Stimulated activated CD4-positive, alpha-beta T cell treated with anti-CD3 and anti-CD28 coated beads, TNF-alpha, amount 100 ng/mL, for 1 hour (primary cell): ENCODE results near the gene KCNMA1.

Experiments
- DNase-seq, 3 donors: peaks; one replicate each; pipeline ENCODE4 v3.0.0-alpha.2; 2020; ENCODE audit warnings: low read depth in 3 of 3, low spot score in 1 of 3

The KCNMA1 gene

GRCh38 chr10:77032188-77032570 lies 605.4 kb downstream of the KCNMA1 start:
- no peak for DNase-seq

DNA sequence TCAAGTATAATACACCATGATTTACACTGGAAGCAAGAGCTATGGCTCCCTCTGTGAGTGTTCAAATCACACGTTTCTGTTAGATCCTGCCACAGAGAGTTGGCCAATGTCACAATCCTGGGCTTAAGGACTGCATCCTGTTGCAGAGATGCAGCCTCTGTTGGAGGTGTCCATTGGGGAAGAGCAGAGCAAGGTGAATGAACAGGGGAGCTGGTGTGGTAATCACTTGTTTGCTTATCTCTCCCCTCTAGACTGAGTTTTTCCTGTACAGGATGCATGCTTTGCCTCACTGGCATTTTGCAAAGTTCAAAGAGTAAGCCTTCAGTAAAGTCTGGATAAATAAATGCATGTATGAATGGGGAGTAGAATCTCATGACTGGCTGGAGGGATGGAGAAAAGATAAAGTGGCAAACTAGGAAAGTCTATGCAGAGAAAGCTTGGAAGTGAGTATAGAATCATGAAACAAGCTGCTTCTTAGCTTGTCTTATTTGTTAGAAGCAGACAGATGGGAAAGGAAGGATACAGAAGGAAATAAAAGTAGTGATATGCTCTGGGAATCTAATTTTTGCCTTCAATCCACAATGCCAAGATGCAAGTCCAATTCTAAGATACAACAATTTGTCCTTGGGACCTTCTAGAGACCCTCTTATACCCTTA lies 605.9 kb downstream of the KCNMA1 start:
- no peak for DNase-seq

- no peak for DNase-seq
Observed at GRCh38 chr10:77030974-77031373, 606.6 kb downstream of the KCNMA1 start.

DNA sequence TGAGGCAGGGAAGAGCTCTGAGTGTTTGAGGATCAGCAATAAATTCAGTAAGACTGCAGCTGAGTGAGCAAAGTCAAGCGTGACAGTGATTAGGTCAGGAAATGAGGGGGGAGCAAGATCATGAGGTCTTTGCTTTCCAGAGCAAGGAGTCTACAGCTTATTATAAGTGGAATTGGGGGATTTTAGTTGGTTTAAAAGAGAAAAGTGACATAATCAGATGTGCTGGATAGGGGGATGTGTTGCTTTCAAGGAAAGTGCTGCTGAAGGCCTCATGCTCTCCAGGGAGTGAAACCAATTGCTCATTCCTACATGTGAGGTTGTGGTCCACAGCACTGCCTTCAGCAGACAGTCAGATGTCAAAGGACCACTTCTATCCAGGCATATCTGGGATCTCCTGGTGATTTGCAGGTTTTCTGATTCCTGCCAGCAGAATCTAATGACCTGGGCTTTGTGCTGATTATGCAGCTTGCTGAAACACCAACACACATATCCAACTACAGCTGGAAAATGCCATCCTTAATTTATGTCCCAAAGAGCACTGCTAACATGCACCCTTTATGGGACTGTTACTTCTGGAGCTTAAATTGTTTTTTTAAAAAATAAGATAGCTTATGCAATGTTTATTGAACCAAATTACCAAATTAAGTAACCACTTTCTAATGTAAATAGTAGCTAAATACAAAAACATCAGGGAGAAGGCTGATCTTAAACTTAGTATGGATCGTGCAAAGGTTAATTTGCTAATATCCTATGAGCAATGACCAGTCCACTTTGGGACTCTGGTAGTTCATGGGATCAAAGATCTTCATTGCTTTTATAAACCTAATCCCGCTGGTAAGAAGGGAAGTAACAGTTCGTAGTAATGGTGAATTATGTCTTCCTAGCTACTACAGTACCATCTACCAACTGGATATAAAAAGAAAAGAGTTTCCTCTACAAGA lies 607.6 kb downstream of the KCNMA1 start:
- DNase-seq, result no peak

- no peak for DNase-seq
Observed at GRCh38 chr10:77028042-77028441, 609.6 kb downstream of the KCNMA1 start.

DNA sequence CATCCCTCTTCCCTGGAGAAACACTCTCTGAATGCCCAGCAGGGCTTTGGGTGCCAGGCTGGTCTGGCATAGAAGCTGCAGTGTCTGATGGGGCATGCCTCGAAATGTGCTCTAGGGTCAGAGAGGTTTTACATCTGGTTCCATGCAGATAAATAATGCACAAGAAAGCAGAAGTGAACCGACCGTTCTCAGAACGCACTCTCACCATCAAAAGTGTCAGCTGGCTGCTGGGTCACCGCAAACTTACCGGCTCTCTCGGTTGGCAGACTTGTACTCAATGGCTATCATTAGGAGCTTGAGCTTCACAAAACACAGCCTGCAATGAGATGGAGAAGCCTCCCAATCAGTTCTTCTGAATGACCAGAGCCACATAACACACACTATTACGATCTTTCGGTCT lies 610.0 kb downstream of the KCNMA1 start:
- DNase-seq, result no peak

- no peak for DNase-seq
Observed at GRCh38 chr10:77027141-77027540, 610.5 kb downstream of the KCNMA1 start.

- DNase-seq, result no peak
Observed at GRCh38 chr10:77026148-77026547, 611.5 kb downstream of the KCNMA1 start.

DNA sequence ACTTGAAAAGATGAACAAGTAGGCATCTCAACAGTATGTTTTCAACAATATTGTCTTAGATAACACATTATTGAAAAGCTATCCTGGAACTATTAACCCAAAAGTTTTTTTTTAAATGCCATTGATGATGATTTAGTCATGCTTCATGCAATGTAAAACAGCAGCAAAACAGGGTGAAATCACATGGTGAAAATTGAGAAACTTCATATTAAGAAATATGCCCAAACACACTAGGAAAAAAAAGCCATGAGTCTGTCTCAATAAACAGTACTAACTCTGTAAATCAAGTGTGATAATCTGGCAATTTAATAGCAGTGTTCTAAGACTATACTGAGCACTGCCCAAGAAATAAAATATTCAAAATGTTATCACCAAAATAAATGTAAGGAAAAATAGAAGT lies 613.1 kb downstream of the KCNMA1 start:
- DNase-seq, result no peak

DNA sequence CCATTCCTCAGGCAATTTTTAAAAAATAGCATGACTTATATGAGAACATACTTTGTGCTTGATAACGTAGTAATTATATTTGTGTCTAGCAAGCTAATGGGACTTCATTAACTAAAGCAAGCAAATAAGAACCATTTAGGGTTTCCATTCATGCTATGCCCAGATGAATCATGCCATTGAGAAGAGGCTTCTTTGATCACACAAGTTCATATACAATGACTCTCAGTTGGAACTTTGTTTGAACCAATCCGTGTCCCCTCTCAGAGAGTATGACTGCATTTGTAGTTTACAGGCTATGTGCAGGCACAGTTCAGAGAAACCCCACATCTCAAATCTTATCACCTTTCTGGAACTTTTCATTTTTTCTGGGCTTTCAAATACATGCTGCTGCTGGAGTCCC lies 614.2 kb downstream of the KCNMA1 start:
- no peak for DNase-seq

GRCh38 chr10:77022671-77023070 lies 614.9 kb downstream of the KCNMA1 start:
- no peak for DNase-seq

DNA sequence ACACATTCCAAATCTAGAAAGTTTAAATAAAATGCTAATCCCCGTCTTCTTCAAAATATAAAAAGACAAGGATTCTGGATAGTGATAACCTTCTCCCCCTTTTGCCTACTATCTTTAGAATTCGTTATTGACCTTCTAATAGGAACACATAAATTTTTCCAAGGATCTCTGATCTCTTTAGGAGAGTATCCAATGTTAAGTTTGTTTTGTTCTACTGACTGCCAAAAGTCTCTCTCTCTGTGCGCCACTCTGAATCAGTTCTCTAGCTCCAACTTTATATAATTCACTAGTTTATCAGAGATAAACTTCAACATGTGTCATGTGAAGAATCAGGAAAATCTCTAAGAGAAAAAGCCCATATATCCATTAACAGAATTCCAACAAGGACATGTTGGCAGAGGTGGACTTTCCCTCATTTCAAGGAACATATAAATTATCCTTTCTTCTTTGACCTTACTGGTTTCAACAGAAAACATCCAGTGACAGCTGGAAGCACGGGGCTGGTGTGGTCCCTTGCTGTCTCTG lies 615.6 kb downstream of the KCNMA1 start:
- no peak for DNase-seq

DNA sequence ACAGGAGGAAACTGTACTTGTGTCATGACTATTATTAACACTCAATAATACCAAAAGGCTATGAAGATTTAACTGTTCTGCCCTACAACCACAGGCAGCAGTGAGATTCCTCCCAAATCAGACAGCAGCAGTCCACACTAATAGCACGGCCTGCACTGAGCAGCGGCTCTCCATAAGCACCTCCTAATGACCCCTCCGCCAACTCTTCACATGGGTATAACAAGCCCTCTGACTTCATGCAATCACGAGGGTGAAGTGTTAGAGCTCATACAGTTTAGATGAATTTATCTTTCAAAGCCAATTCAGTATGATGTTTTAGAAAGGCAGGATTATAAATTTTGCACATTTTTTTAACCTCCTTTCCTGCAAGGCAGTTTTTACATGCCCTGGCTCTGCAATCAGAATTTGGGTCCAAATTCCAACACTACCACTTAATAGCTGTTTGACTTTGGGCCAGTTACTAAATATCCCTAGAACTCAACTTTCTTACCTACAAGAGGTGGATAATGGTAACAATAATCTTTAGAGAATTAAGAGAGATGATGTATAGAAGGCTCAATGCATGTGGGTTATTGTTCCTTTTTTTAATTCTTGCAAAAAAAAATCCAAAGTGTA lies 617.1 kb downstream of the KCNMA1 start:
- no peak for DNase-seq

- no peak for DNase-seq
Observed at GRCh38 chr10:77016855-77017254, 620.8 kb downstream of the KCNMA1 start.

DNA sequence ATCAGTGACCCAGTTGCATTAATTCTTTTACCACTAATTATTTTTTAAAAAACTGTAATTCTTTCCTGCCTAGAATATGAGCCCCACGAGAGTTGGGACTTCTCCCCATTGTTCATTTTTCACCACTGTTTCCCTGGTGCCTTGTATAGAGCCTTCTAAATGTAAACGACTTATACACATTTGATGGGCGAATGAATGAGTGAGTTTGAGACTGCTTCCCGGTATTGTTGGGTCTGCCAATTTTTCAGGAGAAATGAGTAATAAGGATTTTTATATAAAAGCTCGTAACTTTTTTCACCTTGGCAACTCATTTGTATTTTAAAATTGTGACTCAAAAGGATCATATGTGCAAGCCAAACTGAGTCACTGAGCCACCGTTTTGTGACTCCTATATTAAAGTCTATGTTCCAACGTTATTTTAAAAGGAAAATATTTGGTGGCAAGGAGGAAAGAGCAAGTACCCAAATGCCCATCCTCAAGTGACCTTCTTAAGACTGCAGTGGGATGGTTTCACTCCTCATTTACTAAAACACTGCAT lies 621.3 kb downstream of the KCNMA1 start:
- DNase-seq, result no peak

DNA sequence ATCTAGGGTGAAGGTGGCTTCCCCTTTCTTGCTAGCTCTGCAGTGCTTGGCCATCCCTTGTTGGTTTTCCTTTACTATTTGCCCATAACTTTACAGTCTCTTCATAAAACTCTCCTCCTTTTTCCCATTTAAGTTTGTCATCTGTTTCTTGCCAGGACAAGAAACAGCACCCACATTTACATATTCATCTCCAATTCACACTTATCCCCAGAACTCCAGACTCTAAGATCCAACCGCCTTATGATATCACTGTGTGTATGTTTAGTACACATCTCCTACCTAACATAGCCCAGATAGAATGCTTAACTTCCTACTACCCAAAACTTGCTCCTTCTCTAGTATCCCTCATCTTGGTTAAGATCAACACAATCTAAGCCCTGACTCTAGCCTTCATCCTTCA lies 622.2 kb downstream of the KCNMA1 start:
- DNase-seq, result no peak

- no peak for DNase-seq
Observed at GRCh38 chr10:77012812-77013500, 624.7 kb downstream of the KCNMA1 start.

- no peak for DNase-seq
Observed at GRCh38 chr10:77011874-77012811, 625.5 kb downstream of the KCNMA1 start.

DNA sequence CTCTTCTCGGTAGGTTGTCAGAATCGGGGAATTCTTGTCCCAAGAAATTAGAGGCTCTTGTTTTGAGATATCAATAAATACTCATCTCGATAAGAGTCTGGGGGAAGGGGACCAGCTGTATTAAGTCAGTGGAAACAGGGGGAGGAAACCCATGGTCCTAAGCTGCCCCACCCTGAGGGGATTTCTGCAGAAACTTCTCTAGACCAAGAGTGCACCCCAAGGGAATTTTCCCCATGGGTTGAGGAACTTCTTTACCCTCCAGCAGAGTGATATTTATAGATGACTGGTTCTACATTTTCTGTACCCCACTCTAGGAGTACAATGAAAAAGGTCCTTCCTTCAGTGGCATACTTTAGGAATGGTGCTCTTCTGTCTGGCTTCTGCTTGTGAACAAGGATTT lies 627.2 kb downstream of the KCNMA1 start:
- DNase-seq, result no peak

DNA sequence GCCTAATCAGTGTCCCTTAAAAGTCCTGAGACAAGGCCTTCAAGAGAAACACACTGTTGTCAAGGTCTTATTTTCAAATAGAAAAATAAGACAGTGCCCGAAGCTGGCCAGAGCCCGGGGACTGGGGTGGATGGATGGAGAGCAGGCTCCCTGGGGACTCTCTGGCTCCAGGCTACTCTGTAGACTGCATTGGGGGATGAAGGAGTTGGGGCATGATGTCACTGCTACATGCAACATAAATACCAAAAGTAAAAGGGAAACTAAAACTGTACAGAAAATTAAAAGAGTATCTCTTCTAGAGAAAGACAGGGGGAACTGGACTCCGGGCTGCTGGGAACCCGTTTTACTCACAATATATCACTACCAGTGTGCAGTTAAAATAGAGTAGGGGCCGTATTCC lies 629.8 kb downstream of the KCNMA1 start:
- DNase-seq, result no peak
